NCI-H2227 (cell line): ENCODE measurements around the gene CYP4F3.
"Not testable (repeated sequence)": the region's sequence is repeated elsewhere in the genome, so short reads cannot be mapped to it uniquely, and the experiment has no call there.

Source experiments
- DNase-seq: peaks from one replicate; lab custom pipeline; 2025; ENCODE audit not compliant: unreplicated experiment; lab: John Stamatoyannopoulos, UW

The CYP4F3 gene

DNA sequence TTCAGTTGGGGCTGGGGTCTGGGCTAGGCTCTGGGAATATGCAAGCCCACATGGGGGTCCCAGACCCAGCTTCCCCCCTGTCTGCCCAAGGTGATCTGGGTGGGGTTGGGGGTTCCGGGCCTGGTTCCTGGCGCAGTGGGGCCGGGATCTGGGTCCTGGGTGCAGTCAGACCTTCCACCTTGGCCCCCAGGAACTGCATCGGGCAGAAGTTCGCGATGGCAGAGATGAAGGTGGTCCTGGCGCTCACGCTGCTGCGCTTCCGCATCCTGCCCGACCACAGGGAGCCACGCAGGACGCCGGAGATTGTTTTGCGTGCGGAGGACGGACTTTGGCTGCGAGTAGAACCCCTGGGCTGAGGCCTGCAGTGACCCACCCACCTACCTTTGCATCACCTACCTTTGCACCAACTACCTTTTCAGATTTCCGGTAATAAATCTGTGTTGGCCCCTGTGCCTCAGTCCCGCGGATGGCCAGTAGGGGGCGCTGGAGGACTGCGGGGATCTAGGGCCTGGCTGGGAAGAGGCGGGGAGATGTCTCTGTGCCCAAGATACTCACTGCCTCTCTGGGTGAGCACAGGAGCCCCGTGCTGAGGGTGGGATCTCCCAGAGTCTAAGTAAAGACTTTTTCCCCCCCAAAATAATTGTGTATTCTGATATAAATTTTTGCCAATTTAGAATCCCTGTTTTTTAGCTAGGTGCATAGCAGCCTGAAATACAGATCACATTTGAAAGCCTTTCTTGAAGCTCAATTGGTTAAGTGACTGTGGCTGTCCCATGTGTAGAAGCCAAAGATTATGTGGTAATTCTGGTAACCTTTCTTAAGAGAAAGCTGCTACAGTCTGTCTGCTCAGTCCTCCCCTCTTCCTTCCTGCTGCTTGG lies 11.5 kb upstream of the CYP4F3 start:
- peak; percentile 72 for DNase-seq

DNA sequence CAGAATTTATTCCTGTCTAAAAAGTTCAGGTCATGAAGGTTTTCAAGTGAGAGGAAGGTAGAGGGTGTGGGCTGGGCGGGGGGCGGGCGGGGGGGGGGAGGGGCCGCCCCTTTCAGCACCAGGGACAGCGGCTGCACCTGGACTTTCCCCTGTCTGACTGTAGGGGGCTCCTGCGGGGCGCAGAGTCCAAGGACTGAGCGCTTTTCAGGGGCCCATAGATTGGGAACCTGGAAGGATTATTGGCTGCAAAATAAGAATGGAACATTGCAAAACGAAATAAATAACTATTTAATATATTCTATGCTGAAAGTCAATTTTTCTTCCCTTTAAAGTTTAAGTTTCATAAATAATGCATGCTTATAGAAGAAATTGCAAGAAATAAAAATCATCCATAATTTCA lies 8.9 kb upstream of the CYP4F3 start:
- peak; percentile 1 for DNase-seq

GRCh38 chr19:15633082-15633835 lies 7.4 kb upstream of the CYP4F3 start:
- no peak for DNase-seq

GRCh38 chr19:15634105-15634504 lies 6.6 kb upstream of the CYP4F3 start:
- DNase-seq = no peak

GRCh38 chr19:15635016-15635805 lies 5.5 kb upstream of the CYP4F3 start:
- no peak for DNase-seq

DNA sequence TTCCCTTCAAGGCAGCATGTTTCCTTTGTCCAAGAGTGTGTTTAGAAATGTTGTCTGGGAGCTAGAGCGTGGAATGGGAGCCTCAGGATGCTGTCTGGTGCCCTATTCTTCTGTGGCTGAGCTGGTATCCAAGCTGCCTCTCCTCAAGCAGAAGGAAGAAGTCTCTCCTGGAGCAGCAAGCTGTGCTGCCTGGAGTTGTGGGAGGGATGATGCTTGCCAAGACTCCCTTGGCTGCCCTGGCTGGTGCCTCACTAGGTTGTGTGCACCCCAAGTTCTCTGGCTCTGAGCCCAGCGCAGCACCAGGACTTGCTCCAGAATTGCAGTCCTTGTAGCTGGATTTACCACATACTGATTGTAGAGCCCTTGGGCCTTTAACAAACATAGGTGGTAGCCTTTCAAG lies 4.7 kb upstream of the CYP4F3 start:
- no peak for DNase-seq

DNA sequence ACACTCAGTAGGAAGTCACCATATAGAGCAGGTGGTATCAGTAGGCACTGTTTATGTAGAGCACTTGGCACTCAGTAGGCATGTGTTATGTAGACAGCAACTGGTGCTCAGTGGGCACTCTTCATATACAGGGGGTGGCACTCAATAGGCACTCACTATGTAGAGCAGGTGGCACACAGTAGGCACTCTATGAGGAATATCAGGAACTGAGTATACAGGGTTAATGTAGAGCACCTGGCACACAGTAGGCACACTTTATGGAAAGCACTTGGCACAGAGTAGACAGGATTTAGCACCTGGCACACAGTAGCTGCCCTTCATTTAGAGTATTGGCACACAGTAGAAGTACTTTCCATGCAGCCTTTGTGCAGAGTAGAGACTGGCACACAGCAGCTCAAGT lies 1.1 kb upstream of the CYP4F3 start:
- no peak for DNase-seq

GRCh38 chr19:15640904-15641597 lies 354 bp downstream of the CYP4F3 start:
- DNase-seq = no peak

DNA sequence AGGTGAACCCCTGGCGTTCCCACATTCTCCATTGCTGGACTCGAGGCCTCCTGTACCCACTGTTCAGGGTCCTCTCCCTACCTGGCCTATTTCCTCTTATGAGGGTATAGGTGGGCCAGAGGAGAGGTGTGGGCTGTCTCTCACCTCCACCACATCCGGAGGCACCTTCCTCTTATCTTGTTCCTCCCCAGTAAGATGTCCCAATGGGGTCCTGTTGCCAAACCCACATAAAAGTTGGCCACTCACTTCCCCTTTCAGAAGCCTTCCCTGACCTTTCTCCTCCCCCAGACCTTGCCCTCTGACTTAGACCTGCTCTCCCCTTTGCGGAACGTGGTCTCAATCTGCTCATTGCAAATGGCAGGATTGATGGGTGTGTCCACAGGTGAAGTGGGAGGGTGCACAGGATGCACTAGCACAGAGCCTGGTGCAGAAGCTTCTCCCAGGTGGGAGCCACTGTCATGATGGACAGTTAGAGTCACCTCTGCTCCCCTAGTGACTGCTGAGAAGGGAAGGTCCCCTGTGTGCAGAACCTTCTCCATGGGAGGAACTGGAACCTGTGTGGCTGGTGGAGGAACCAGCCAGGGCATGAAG lies 1.3 kb downstream of the CYP4F3 start:
- no peak for DNase-seq

DNA sequence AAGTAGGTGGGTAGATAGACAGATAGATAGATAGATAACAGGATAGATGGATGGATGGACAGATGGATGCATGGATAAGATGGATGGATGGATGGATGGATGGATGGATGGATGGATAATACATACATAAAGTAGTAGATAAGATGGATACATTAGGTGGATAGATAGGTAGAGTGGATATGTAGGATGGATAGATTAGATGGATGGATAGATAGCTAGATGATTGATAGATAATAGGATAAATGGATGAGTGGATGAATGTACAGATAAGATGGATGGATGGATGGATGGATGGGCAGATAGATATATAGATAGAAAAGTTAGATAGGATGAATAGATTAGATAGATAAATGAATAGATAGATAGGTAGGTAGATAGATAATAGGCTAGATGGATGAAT lies 2.1 kb downstream of the CYP4F3 start:
- DNase-seq = no peak

- no peak for DNase-seq
Observed at GRCh38 chr19:15643387-15643786, 2.7 kb downstream of the CYP4F3 start.

DNA sequence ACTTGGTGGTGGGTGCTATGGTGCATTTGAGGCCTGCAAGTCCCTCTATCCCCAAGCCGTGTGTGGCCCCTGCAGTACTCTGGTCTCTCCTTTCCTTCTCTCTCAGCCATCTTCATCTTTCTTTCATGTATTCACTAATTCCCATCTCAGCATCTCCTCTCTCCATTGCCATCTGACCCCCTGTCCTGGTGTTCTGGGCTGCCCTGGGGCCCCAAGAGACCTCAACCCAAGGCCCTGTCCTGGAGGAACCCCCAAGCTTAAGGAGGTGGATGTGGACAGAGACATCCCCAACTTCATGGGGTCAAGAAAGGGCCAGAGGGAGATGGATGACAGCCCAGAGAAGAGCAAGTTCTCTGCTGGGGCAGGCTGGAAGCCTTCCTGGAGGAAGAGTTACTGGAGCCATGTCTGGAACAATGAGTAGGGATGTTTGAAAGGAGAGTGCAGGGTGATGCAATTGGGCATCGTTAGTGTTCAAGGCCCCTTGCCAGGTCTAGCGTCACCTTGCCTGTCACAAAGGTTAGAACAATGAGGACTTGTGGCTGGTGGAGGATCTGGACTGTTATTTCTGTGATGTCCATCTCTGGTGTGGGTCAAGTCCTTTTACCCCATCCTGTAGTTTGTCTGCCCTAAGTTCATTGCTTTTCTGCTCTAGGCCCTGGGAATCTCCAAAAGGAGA lies 3.5 kb downstream of the CYP4F3 start:
- DNase-seq = no peak

- no peak for DNase-seq
Observed at GRCh38 chr19:15644816-15645215, 4.1 kb downstream of the CYP4F3 start.

DNA sequence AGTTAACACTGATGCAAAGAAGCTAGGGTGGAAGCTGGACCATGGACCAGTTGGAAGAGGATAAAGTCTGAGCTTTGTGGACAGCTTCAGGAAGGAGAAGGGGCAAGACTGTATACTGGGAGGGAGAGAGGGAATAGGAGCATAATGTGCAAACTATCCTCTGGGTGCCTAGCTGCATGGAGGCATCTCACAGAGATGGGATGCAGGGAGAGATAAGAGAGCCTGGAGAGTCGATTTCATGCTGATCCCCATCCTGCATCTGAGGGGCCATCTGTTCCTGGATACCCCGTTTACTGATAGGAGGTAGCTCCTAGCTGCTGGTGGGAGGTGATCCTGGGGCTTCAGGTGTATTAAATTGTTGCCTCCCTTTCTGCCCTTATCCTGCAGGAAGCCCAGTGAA lies 8.8 kb downstream of the CYP4F3 start:
- no peak for DNase-seq

DNA sequence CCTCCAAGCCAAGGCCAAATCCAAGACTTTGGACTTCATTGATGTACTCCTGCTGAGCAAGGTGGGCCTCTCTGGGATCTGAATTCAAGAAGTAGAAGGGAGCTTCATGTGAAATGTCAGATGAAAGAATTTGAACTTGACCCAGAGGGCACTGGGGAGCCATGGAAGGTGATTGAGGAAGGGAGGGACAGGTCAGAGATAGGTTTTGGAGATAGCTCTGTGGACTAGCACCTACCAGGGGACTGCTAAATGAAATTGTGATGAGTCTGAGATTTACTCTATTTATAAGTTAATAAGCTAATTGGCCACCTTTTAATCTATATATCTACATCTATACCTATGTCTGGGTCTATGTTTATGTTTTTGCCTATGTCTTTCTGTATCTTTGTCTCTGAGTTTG lies 9.4 kb downstream of the CYP4F3 start:
- not testable (repeated sequence) for DNase-seq

GRCh38 chr19:15651791-15652190 lies 11.1 kb downstream of the CYP4F3 start:
- no peak for DNase-seq

- no peak for DNase-seq
Observed at GRCh38 chr19:15652559-15653278, 12.0 kb downstream of the CYP4F3 start.

DNA sequence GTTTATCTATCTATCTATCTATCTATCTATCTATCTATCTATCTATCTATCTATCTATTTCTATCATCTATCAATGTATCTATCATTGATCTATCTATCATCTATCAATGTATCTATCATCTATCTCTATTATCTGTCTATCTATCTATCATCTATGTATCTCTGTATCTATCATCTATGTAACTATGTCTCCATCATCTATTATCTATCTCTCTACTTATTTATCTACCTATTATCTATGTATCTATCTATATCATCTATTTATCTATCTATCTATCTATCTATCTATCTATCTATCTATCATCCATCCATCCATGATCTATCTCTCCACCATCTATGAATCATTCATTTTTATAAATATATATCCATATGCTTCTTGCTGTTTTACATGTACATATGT lies 15.8 kb downstream of the CYP4F3 start:
- no peak for DNase-seq

- DNase-seq = no peak
Observed at GRCh38 chr19:15663247-15663646, 22.6 kb downstream of the CYP4F3 start.
